ENCODE measurements around the gene RNF26.
A peak's percentile ranks its signal among the peaks of the same experiment; 100 is the strongest.

The RNF26 gene

DNA sequence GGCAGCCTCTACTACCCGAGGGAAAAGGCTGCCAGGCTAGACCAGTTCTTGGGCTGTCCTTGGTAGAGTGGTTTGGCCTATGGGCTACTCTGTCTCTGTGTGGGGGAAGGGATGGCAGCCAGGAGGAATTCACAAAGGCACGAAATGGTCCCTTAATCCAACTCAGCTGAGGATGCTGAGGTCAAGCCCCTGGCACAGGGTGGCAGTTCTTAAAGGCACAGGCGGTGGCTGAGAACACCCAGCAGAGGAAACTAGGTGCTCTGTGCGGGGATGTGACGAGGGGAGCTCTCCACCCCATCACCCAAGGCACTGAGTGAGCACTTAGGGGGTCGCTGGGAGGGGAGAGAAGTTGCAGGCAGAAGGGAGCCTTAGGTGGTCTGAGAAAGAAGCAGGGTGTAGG is 12.3 kb downstream of the RNF26 start, which contains the start of gene MFRP:
Gene MFRP (minus strand): TSS at position 101 of the 400 bp plus-strand sequence. CDS start 192 bp downstream, outside the sequence.
- TF ChIP-seq POU2F2 (IDR thresholded peaks at IDR 0.05; ENCODE audit: low read depth, low read length) (no peak), TAF1 (IDR thresholded peaks at IDR 0.05; ENCODE audit: low read depth, low read length) (no peak), POLR2AphosphoS5 (IDR thresholded peaks at IDR 0.05; ENCODE audit: low read depth, low read length) (no peak), PAX5 (IDR thresholded peaks at IDR 0.05; ENCODE audit: insufficient read depth, low read length, severe bottlenecking) (no peak), SPI1 (IDR thresholded peaks at IDR 0.05; ENCODE audit: low read depth, low read length) (no peak), POLR2A (IDR thresholded peaks at IDR 0.05; ENCODE audit: low read depth, low read length) (no peak)
- DNase-seq (ENCODE audit: insufficient read length, low spot score) = no peak
- no peak for FAIRE-seq

DNA sequence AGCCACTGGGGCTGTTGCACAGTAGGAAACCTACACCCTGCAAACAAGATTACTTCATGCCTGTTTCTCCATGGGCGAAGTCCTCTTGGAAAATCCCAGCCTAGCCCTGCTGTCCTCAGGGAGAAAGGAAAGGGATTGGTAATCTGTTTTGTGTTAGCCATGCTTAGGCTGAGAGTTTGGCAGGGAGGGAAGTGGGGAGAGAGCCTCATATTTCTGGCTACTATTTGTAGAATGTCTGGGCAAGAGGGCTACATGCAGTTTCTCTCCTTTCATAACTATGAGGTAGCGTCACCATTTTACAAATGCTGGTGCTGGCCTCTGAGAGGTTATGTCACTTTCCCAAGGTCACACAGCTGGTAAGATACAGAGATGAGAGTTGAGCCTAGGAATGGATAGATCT is 12.9 kb downstream of the RNF26 start:
- TF ChIP-seq SPI1 (IDR thresholded peaks at IDR 0.05; ENCODE audit: low read depth, low read length) = no peak
- FAIRE-seq (no peak), DNase-seq (ENCODE audit: insufficient read length, low spot score) (no peak)

DNA sequence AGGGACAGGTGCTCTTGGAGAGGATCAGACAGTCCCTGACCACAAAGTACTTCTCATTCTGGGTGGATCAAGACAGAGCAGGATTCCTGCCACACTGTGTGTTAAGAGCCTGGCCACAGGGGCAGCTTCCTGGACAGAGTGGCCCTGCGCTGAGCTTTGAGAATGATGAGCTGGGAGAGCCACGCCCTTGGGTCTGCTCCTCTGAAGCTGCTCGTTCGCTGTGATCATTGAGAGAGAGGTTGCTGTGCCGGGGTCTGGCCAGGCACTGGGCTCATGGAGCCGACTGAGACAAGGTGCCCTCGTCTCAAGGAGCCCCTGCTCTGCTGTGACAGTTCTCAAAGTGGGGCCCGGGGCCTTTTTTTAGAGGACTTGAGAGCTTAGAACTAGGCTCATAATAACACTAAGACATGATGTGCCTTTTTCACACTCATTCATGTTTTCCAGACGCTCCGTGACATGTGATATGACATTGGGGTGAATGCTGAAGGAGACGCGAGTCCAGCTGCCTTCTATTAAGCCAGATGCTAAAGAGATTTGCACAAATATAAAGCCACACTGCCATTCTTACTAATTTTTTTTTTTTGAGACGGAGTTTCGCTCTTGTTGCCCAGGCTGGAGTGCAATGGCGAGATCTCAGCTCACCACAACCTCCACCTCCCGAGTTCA is 13.7 kb downstream of the RNF26 start:
- DNase-seq (ENCODE audit: insufficient read length, low spot score) (no peak), FAIRE-seq (no peak)
- no peak for TF ChIP-seq POLR2AphosphoS5 (IDR thresholded peaks at IDR 0.05; ENCODE audit: low read depth, low read length)
- TF ChIP-seq POLR2A (IDR thresholded peaks at IDR 0.05; ENCODE audit: low read depth, low read length) = no peak
- TF ChIP-seq SPI1 (IDR thresholded peaks at IDR 0.05; ENCODE audit: low read depth, low read length) = no peak
- no peak for TF ChIP-seq TAF1 (IDR thresholded peaks at IDR 0.05; ENCODE audit: low read depth, low read length)
- no peak for TF ChIP-seq PAX5 (IDR thresholded peaks at IDR 0.05; ENCODE audit: insufficient read depth, low read length, severe bottlenecking)
- TF ChIP-seq POU2F2 (IDR thresholded peaks at IDR 0.05; ENCODE audit: low read depth, low read length) = no peak

DNA sequence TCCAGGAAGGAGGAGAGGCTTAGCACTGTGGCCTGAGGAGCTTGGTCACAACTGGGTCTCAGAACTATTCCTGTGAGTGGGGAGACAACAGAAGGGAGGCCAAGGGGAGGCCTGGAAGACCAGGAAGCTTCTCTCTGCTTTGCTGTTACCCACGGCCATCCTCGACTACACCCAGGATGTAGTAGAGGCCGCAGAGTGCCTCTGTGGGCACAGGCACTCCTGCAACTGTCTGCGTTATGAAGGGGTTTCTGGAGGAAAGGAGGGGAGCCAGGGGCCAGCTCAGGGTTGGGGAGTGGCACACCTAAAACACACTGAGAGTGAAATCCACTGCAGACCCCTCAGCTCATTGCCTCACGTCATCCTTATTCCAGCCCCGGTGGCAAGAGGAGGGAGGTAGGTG is 16.0 kb downstream of the RNF26 start:
- no peak for DNase-seq (ENCODE audit: insufficient read length, low spot score)
- TF ChIP-seq POLR2AphosphoS5 (IDR thresholded peaks at IDR 0.05; ENCODE audit: low read depth, low read length) (no peak), SPI1 (IDR thresholded peaks at IDR 0.05; ENCODE audit: low read depth, low read length) (no peak), POU2F2 (IDR thresholded peaks at IDR 0.05; ENCODE audit: low read depth, low read length) (no peak), TAF1 (IDR thresholded peaks at IDR 0.05; ENCODE audit: low read depth, low read length) (no peak), PAX5 (IDR thresholded peaks at IDR 0.05; ENCODE audit: insufficient read depth, low read length, severe bottlenecking) (no peak), POLR2A (IDR thresholded peaks at IDR 0.05; ENCODE audit: low read depth, low read length) (no peak)
- FAIRE-seq = no peak

DNA sequence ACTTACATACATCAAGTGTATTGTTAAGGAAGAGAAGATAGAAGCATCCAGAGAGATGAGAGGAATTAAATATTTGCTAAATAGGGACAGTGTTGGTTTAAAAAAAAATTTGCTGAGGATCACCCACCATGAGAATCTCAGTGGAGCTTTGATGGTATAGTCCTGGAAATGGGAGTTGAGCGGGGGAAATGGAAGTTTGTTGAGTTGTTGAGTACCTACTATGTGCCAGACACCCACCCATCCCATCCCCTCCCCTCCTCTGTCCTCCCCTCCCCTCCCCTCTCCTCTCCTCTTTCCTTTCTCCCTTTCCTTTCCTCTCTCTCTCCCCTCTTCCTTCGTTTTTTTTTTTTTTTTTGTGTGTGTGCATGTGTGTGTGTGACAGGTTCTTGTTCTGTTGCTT is 16.9 kb downstream of the RNF26 start:
- TF ChIP-seq POU2F2 (IDR thresholded peaks at IDR 0.05; ENCODE audit: low read depth, low read length) = no peak
- TF ChIP-seq POLR2AphosphoS5 (IDR thresholded peaks at IDR 0.05; ENCODE audit: low read depth, low read length) = no peak
- TF ChIP-seq POLR2A (IDR thresholded peaks at IDR 0.05; ENCODE audit: low read depth, low read length) = no peak
- TF ChIP-seq PAX5 (IDR thresholded peaks at IDR 0.05; ENCODE audit: insufficient read depth, low read length, severe bottlenecking) = no peak
- no peak for TF ChIP-seq SPI1 (IDR thresholded peaks at IDR 0.05; ENCODE audit: low read depth, low read length)
- no peak for TF ChIP-seq TAF1 (IDR thresholded peaks at IDR 0.05; ENCODE audit: low read depth, low read length)
- DNase-seq (ENCODE audit: insufficient read length, low spot score) (no peak), FAIRE-seq (no peak)

DNA sequence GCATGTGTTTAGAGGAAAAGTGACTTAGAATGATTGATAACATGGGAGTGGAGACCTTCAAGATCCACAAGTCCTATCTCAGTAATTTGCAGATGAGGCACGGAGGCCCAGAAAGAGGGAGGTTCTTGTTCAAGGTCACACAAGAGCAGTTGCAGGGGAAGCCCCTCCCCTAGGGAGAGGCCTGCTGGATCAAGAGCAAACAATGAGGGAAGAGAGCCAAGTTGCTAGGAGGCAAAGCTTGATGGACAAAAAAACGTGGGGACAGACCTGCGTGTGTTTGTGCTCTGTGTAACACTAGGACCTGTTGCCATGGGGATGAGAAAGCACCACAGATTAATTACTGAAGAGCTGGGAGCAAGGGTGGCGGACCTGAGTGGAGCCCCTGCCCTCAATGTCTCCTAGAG is 18.5 kb downstream of the RNF26 start:
- no peak for TF ChIP-seq PAX5 (IDR thresholded peaks at IDR 0.05; ENCODE audit: insufficient read depth, low read length, severe bottlenecking)
- TF ChIP-seq POLR2AphosphoS5 (IDR thresholded peaks at IDR 0.05; ENCODE audit: low read depth, low read length) = no peak
- TF ChIP-seq POLR2A (IDR thresholded peaks at IDR 0.05; ENCODE audit: low read depth, low read length) = no peak
- TF ChIP-seq SPI1 (IDR thresholded peaks at IDR 0.05; ENCODE audit: low read depth, low read length) = no peak
- no peak for TF ChIP-seq POU2F2 (IDR thresholded peaks at IDR 0.05; ENCODE audit: low read depth, low read length)
- FAIRE-seq = no peak
- no peak for DNase-seq (ENCODE audit: insufficient read length, low spot score)

DNA sequence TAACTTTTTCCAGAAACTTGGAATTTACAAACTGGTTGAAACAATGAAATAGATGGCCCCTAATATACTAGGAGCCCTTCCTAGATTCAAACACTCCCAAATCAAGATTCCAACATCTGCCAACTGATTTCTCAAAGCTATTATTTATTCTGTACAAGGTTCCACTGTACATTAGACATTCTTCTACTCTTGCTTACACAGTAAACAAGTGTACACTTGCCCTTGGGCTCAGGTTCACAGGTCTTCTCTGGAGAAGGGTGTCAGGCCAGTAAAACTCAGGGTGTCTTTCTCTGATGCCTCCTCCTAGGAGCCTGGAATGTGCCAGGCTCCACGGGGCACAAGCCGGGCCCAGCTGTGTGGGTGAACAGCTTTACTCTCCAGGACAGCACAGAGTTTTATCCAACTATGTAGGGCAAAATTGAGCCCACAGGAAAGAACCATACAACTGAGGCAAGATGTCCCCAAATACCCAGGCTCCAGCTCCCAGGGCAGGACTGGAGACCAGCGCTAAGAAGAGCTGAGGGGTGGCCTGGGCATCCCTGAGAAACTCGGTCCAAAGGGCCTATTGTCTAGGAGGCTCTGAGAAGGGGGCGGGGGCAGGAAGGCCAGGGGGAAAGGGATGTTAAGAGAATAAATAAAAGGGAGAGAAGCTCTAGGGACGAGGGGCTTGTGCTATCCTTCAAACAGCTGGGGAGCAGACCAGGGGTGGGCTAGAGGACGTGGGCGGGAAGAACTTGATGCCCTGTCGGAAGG is 20.9 kb downstream of the RNF26 start:
- TF ChIP-seq TAF1 (IDR thresholded peaks at IDR 0.05; ENCODE audit: low read depth, low read length) = no peak
- no peak for TF ChIP-seq POLR2AphosphoS5 (IDR thresholded peaks at IDR 0.05; ENCODE audit: low read depth, low read length)
- no peak for TF ChIP-seq POLR2A (IDR thresholded peaks at IDR 0.05; ENCODE audit: low read depth, low read length)
- no peak for TF ChIP-seq SPI1 (IDR thresholded peaks at IDR 0.05; ENCODE audit: low read depth, low read length)
- TF ChIP-seq PAX5 (IDR thresholded peaks at IDR 0.05; ENCODE audit: insufficient read depth, low read length, severe bottlenecking) = no peak
- TF ChIP-seq POU2F2 (IDR thresholded peaks at IDR 0.05; ENCODE audit: low read depth, low read length) = no peak
- no peak for FAIRE-seq
- no peak for DNase-seq (ENCODE audit: insufficient read length, low spot score)

DNA sequence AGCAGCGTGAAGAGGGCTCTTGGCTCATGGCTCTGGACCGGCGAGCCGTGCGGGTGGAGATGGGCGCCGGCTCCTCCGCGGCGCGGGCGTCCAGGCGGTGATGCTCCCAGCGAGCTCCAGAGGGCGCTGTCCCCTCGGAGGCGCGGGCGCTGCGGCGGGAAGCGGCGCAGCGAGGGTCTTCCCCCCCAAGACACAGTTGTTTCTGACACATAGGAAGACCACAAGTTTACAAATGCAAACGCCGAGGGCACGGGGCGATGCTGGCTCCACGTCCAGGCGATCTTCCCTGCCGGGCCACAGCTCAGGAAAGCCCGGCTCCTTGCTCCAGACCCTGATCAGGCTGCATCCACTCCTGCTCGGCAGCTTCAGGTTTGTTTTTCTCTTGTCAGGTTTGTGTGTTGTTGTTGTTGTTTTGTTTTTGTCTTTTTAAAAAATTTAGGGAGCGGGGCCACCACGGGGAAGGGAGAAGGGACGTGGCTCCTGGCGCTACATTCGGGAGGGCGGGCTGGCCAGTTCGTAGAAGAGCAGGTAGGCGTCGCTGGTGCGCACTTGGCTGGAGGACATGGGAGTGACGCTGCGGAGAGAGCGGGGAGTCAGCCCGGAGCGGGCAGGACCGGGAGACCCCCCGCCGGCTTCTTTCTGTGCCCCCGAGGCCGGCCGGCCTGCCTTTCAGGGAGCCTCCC is 22.2 kb downstream of the RNF26 start:
- DNase-seq (ENCODE audit: insufficient read length, low spot score) (peak; percentile 86), FAIRE-seq (peak; percentile 78)
- TF ChIP-seq PAX5 (IDR thresholded peaks at IDR 0.05; ENCODE audit: insufficient read depth, low read length, severe bottlenecking) (no peak), SPI1 (IDR thresholded peaks at IDR 0.05; ENCODE audit: low read depth, low read length) (no peak), TAF1 (IDR thresholded peaks at IDR 0.05; ENCODE audit: low read depth, low read length) (no peak), POU2F2 (IDR thresholded peaks at IDR 0.05; ENCODE audit: low read depth, low read length) (no peak), POLR2AphosphoS5 (IDR thresholded peaks at IDR 0.05; ENCODE audit: low read depth, low read length) (no peak), POLR2A (IDR thresholded peaks at IDR 0.05; ENCODE audit: low read depth, low read length) (no peak)

DNA sequence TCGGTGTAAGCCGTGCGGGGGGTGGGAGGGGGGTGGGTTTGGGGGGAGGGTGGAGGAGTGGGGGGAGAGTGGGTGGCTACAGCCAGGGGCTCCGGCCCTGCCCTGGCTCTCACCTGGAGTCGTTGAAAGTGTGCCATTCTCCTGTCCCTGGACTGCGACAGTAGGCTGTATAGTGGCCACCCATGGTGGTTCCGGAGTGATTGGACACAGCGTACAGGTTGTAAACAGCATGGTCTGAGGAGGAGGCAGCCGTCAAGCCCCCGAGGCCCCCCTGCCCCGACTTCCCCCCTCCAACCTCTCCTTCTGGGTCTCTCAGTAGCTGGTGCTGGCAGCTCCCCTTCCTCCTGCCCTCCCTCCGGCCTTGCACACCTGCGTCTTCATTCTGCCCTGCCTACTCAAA is 22.7 kb downstream of the RNF26 start:
- DNase-seq (ENCODE audit: insufficient read length, low spot score) (no peak), FAIRE-seq (no peak)
- no peak for TF ChIP-seq POLR2AphosphoS5 (IDR thresholded peaks at IDR 0.05; ENCODE audit: low read depth, low read length)
- no peak for TF ChIP-seq SPI1 (IDR thresholded peaks at IDR 0.05; ENCODE audit: low read depth, low read length)
- TF ChIP-seq POU2F2 (IDR thresholded peaks at IDR 0.05; ENCODE audit: low read depth, low read length) = no peak
- TF ChIP-seq POLR2A (IDR thresholded peaks at IDR 0.05; ENCODE audit: low read depth, low read length) = no peak
- no peak for TF ChIP-seq PAX5 (IDR thresholded peaks at IDR 0.05; ENCODE audit: insufficient read depth, low read length, severe bottlenecking)
- TF ChIP-seq TAF1 (IDR thresholded peaks at IDR 0.05; ENCODE audit: low read depth, low read length) = no peak
